Measurements from ENCODE around the gene HIP1.

The HIP1 gene

DNA sequence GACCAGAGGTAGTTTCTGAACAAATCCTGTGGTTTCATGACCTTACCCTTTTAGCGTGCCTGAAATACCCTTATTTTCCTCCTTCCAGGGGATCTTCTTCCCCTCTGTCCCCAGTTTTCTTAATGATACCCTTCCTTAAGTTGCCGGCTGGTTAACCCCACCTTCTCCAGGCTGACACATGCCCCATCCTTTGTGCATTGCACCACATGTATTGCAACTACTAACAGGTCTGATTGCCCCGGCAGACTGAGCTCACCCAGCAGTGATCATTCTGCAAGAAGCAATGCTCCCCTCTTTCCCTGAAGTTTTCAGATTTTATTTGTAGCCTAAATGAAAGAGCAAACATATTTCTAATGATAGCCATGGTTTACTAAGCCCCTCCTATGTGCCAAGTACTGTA is 108.2 kb downstream of the HIP1 start:
- no peak overlapping the region for H3K4me3 ChIP-seq (ENCODE audit: control insufficient read depth, low read depth, low read length)
- TF ChIP-seq, protein P1, sequence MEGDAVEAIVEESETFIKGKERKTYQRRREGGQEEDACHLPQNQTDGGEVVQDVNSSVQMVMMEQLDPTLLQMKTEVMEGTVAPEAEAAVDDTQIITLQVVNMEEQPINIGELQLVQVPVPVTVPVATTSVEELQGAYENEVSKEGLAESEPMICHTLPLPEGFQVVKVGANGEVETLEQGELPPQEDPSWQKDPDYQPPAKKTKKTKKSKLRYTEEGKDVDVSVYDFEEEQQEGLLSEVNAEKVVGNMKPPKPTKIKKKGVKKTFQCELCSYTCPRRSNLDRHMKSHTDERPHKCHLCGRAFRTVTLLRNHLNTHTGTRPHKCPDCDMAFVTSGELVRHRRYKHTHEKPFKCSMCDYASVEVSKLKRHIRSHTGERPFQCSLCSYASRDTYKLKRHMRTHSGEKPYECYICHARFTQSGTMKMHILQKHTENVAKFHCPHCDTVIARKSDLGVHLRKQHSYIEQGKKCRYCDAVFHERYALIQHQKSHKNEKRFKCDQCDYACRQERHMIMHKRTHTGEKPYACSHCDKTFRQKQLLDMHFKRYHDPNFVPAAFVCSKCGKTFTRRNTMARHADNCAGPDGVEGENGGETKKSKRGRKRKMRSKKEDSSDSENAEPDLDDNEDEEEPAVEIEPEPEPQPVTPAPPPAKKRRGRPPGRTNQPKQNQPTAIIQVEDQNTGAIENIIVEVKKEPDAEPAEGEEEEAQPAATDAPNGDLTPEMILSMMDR (IDR thresholded peaks at IDR 0.05; ENCODE audit: control insufficient read depth, insufficient read depth, low read depth, low read length, missing control alignments): no peak
- no peak for DNase-seq (ENCODE audit: low read depth)

DNA sequence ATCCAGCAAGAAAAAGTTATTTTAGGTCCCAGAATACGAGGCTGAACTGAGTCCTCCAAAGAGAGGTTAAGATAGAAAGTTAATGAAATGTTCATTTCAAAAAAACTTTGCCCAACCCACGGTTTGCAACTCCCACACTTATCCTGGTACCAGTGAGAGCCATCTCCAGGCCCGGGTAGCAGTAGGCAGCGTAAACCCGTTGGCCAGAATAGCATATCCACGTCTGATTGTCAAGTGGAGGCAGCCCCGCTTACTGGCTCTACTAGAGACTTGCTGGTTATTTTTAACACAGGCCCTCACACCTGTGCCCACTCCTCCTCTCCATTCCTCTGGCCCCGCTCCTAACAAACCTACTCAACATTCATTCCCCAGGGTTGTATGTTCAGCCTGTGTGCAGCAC is 109.7 kb downstream of the HIP1 start:
- H3K4me3 ChIP-seq (ENCODE audit: control insufficient read depth, low read depth, low read length): no peak overlapping the region
- DNase-seq (ENCODE audit: low read depth): no peak
- TF ChIP-seq, protein P1 (IDR thresholded peaks at IDR 0.05; ENCODE audit: control insufficient read depth, insufficient read depth, low read depth, low read length, missing control alignments): no peak

DNA sequence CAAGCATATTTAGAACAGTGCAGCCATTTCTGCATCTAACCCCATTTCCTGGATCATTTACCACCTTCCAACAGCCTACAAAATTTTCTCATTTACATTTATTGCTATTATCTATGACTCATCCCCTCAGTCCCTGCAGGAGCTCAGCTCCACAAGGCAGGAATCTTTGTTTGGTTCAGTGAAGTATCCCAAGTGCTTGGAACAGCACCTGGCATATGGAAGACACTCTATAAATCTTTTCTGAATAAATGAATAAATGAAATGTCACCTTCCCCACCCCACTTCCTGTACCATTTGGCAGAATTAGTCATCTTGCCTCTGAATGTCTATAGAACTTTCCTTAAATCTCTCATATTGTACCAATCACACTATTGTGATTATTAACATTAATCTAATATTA is 110.7 kb downstream of the HIP1 start:
- no peak overlapping the region for H3K4me3 ChIP-seq (ENCODE audit: control insufficient read depth, low read depth, low read length)
- TF ChIP-seq, protein P1 (IDR thresholded peaks at IDR 0.05; ENCODE audit: control insufficient read depth, insufficient read depth, low read depth, low read length, missing control alignments): no peak
- no peak for DNase-seq (ENCODE audit: low read depth)

DNA sequence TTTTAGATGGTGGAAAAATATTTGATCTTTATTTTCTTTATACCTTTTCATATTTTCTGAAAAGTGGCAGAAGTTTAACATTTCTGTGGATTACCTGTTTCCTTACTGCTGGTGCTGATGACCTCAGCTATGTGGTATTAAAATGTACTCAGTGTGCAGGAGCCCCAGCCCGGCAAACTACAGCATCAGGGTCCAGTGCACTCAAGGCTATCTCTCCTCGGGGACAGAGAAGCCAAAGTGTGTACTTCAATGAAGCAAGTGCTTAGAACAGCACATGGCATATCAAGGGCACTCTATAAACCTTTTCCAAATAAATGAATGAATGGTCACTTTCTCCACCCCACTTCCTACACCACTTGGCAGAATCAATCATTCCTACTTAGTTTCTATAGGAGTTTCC is 111.8 kb downstream of the HIP1 start:
- TF ChIP-seq, protein P1 (IDR thresholded peaks at IDR 0.05; ENCODE audit: control insufficient read depth, insufficient read depth, low read depth, low read length, missing control alignments): no peak
- DNase-seq (ENCODE audit: low read depth): no peak
- no peak overlapping the region for H3K4me3 ChIP-seq (ENCODE audit: control insufficient read depth, low read depth, low read length)

DNA sequence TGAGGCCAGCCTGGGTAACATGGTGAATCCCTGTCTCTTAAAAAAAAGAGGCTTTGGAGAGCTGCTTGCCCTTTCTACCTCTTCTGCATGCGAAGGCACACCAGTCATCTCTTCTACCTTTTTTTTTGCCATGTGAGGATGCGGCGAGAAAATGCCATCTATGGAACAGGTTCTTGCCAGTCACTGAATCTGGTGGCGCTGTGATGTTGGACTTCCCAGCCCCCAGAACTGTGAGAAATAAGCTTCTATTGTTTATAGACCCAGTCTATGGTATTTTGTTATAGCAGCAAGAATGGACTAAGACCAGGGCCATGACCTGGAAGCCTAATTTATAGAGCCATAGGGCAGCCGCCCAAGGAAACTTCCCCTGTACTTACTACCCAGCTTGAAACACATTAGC is 112.9 kb downstream of the HIP1 start:
- H3K4me3 ChIP-seq (ENCODE audit: control insufficient read depth, low read depth, low read length): no peak overlapping the region
- TF ChIP-seq, protein P1 (IDR thresholded peaks at IDR 0.05; ENCODE audit: control insufficient read depth, insufficient read depth, low read depth, low read length, missing control alignments): no peak
- no peak for DNase-seq (ENCODE audit: low read depth)

DNA sequence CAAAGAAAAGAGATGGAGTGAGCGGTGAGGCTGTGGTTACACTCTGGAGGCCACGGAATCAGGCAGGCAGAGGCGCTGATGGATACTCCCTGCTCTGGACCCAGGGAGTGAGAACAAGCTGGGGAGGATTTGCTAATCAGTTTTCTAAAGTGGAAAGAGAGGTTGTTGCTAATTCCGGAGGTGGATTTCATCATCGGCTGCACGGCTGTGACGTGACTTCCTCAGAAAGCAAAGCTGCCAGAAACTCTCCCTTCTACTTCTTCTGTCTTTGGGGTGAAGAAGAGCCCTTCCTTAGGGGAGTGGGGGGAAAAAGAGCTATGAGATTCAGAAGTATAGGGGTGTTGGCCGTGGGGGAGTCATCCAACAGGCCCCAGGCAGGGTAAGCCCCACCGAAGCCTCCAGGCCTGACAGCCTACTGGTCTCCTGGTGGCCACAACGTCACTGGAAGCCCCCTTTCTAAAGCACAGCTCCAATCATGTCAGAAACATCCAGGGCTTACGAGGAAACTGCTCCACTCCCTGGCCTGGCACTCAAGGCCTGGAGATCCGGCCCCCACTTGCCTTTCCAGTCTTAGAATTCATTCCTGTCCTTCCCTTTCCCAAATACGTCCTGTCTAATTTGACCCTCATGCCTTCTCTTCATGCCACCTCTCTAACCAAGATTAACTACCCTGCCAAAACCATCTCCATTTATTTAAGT is 114.5 kb downstream of the HIP1 start:
- no peak overlapping the region for H3K4me3 ChIP-seq (ENCODE audit: control insufficient read depth, low read depth, low read length)
- TF ChIP-seq, protein P1 (IDR thresholded peaks at IDR 0.05; ENCODE audit: control insufficient read depth, insufficient read depth, low read depth, low read length, missing control alignments): no peak
- DNase-seq (ENCODE audit: low read depth): peak; percentile 31

Data from AG09309 (cell line).